Gastrocnemius medialis (tissue), 4 donors: ENCODE measurements around the gene MAEA. TPM values are rescaled to one million over a fixed set of nuclear protein-coding genes. Genes with fewer than 3 reads are reported as not detected.
A peak's percentile ranks its signal among the peaks of the same experiment; 100 is the strongest.

ENCODE experiments used
- ATAC-seq, 2 donors: fragments of 150-250 bp; one replicate each; pipeline ENCODE4 v1.9.1; 2016
- DNase-seq, 2 donors: peaks; one replicate each; pipeline ENCODE4 v3.0.0-alpha.2; 2019
- H3K27ac ChIP-seq, 4 donors: fragments of 200-600 bp; sonication (generic); 1 replicate in 1 of 4; 2 replicates in 3 of 4; pipeline ENCODE4 v1.5.1; 2016 to 2018; ENCODE audit warnings: mild to moderate bottlenecking in 2 of 4, moderate library complexity in 1 of 4
- H3K27me3 ChIP-seq, 3 donors: fragments of 200-600 bp; sonication (generic) in 2 of 3; 1 replicate in 1 of 3; 2 replicates in 2 of 3; pipeline versions ENCODE4 v1.5.1 to v1.6.0; 2016 to 2019; ENCODE audit warnings: mild to moderate bottlenecking in 1 of 3, moderate library complexity in 1 of 3
- H3K36me3 ChIP-seq, 2 donors: fragments of 200-600 bp; sonication (generic) in 1 of 2; one replicate each; pipeline ENCODE4 v1.5.1; 2017 to 2018
- H3K4me1 ChIP-seq, 2 donors: fragments of 200-600 bp; sonication (generic) in 1 of 2; one replicate each; pipeline ENCODE4 v1.5.1; 2016 to 2017; ENCODE audit warnings: mild to moderate bottlenecking in 2 of 2
- H3K4me3 ChIP-seq, 4 donors: fragments of 200-600 bp; sonication (generic) in 3 of 4; 1 replicate in 1 of 4; 2 replicates in 3 of 4; pipeline ENCODE4 v1.5.1; 2016 to 2019; ENCODE audit warnings: mild to moderate bottlenecking in 2 of 4
- H3K9me3 ChIP-seq, 3 donors: fragments of 200-600 bp; sonication (generic) in 2 of 3; 1 replicate in 1 of 3; 2 replicates in 2 of 3; pipeline ENCODE4 v1.5.1; 2016 to 2019
- CTCF ChIP-seq, 5 experiments: fragments of 450-650 bp in 3 of 5; fragments of 200-600 bp in 2 of 5; sonication (generic) in 2 of 5; IDR thresholded peaks in 4 of 5; conservative IDR thresholded peaks in 1 of 5; 1 replicate in 4 of 5; 2 replicates in 1 of 5; pipeline ENCODE4 v1.5.1; 2016 to 2019; ENCODE audit warnings: antibody characterized with exemption in 5 of 5, mild to moderate bottlenecking in 3 of 5, moderate library complexity in 3 of 5
- POLR2A ChIP-seq, 2 donors: fragments of 450-650 bp; IDR thresholded peaks; one replicate each; pipeline ENCODE4 v1.6.1; 2017; ENCODE audit warnings: antibody characterized with exemption in 2 of 2, mild to moderate bottlenecking in 2 of 2, moderate library complexity in 2 of 2
- in situ Hi-C, 4 donors: fragments of 200-750 bp; cut with MboI; loops; one replicate each; pipeline versions ENCODE4 v1.15.0 to v1.8.0; 2017; ENCODE audit warnings: low sequenced_read_pairs in 4 of 4
- intact Hi-C: fragments of 100-400 bp; cut with DNase I; formaldehyde crosslinking; loops from one replicate; pipeline ENCODE4 v1.15.1; 2023; ENCODE audit warnings: low total_unique reads
- total RNA-seq, 4 donors: library from RNA; depleted of rRNA; stranded (reverse); fragments of >200 nt; gene quantifications; one replicate each; pipeline versions ENCODE4 v1.1.0 to v1.2.3, GENCODE V29; 2016

The MAEA gene
- total RNA-seq, 4 donors from 2014 or later: 30.0 to 42.7 (median 34.3) TPM

GRCh38 chr4:1299301-1299860, 9.7 kb downstream of the MAEA start:
- DNase-seq: no peak
- H3K27ac ChIP-seq: peak overlapping the region in 2 of 4 donors; percentile 41 to 73
- no peak overlapping the region for H3K4me3 ChIP-seq
- H3K9me3 ChIP-seq: no peaks in the 10 kb centered on the region
- peaks cover 23 to 44% of the 10 kb centered on the region in 2 donors for H3K4me1 ChIP-seq
- in situ Hi-C loops: no loop called here
- no peaks in the 10 kb centered on the region for H3K36me3 ChIP-seq
- intact Hi-C loops: no loop called here
- no peak for TF ChIP-seq POLR2A (IDR thresholded peaks at IDR 0.05)
- no peak for TF ChIP-seq CTCF (IDR thresholded peaks at IDR 0.05 in 4 of 5, conservative IDR thresholded peaks at IDR 0.05 in 1 of 5)
- ATAC-seq: no peak
- H3K27me3 ChIP-seq: no peaks in the 10 kb centered on the region

- no peaks in the 10 kb centered on the region for H3K27me3 ChIP-seq
- H3K4me3 ChIP-seq: no peak overlapping the region
- in situ Hi-C loops (no loop called here), intact Hi-C loops (loop anchor here (1.0 kb wide), 1 partner anchor 108 kb away; no protein-coding TSS in a partner anchor)
- H3K27ac ChIP-seq: peak overlapping the region; percentile 55 to 73 (median 63)
- ATAC-seq: peak; percentile 99
- no peaks in the 10 kb centered on the region for H3K9me3 ChIP-seq
- DNase-seq: peak; percentile 54 to 83
- TF ChIP-seq POLR2A (IDR thresholded peaks at IDR 0.05) (no peak), CTCF (IDR thresholded peaks at IDR 0.05 in 4 of 5, conservative IDR thresholded peaks at IDR 0.05 in 1 of 5) (no peak)
- H3K4me1 ChIP-seq: peaks cover 16 to 33% of the 10 kb centered on the region in 2 donors
- H3K36me3 ChIP-seq: no peaks in the 10 kb centered on the region
Measured at GRCh38 chr4:1300466-1301455, 11.1 kb downstream of the MAEA start.

GRCh38 chr4:1302159-1302558, 12.5 kb downstream of the MAEA start:
- DNase-seq (no peak), ATAC-seq (no peak)
- no peaks in the 10 kb centered on the region for H3K9me3 ChIP-seq
- H3K36me3 ChIP-seq: no peaks in the 10 kb centered on the region
- intact Hi-C loops (no loop called here), in situ Hi-C loops (no loop called here)
- H3K27me3 ChIP-seq: no peaks in the 10 kb centered on the region
- H3K27ac ChIP-seq: peak overlapping the region in 2 of 4 donors; percentile 55 to 73
- peaks cover 16 to 33% of the 10 kb centered on the region in 2 donors for H3K4me1 ChIP-seq
- no peak for TF ChIP-seq POLR2A (IDR thresholded peaks at IDR 0.05)
- TF ChIP-seq CTCF (IDR thresholded peaks at IDR 0.05 in 4 of 5, conservative IDR thresholded peaks at IDR 0.05 in 1 of 5): no peak
- no peak overlapping the region for H3K4me3 ChIP-seq

- intact Hi-C loops: no loop called here
- Histone ChIP-seq H3K27ac (no peak overlapping the region), H3K27me3 (no peaks in the 10 kb centered on the region), H3K4me3 (no peak overlapping the region), H3K36me3 (no peaks in the 10 kb centered on the region), H3K4me1 (peaks cover 32 to 35% of the 10 kb centered on the region in 2 donors), H3K9me3 (no peaks in the 10 kb centered on the region)
- in situ Hi-C loops: no loop called here
- ATAC-seq (no peak), DNase-seq (no peak)
- TF ChIP-seq POLR2A (IDR thresholded peaks at IDR 0.05) (no peak), CTCF (IDR thresholded peaks at IDR 0.05 in 4 of 5, conservative IDR thresholded peaks at IDR 0.05 in 1 of 5) (no peak)
Measured at GRCh38 chr4:1305261-1305711, 15.6 kb downstream of the MAEA start.
